M059J (cell line): Measurements from ENCODE around the gene ALG5. TPM values are rescaled to one million over a fixed set of nuclear protein-coding genes. Genes with fewer than 3 reads are reported as not detected.
A peak's percentile ranks its signal among the peaks of the same experiment; 100 is the strongest.

Experiments
- DNase-seq: peaks from one replicate; pipeline ENCODE4 v3.0.0-alpha.2; 2012; ENCODE audit warnings: low read depth
- total RNA-seq: library from RNA; depleted of rRNA; stranded (reverse); fragments of >200 nt; shearing (Covaris generic); gene quantifications from 2 replicates; pipeline ENCODE4 v1.2.3, GENCODE V29; 2014; rRNA removed

Gene ALG5, protein sequence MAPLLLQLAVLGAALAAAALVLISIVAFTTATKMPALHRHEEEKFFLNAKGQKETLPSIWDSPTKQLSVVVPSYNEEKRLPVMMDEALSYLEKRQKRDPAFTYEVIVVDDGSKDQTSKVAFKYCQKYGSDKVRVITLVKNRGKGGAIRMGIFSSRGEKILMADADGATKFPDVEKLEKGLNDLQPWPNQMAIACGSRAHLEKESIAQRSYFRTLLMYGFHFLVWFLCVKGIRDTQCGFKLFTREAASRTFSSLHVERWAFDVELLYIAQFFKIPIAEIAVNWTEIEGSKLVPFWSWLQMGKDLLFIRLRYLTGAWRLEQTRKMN
- total RNA-seq: 32.0 and 45.3 TPM in 2 replicates

DNA sequence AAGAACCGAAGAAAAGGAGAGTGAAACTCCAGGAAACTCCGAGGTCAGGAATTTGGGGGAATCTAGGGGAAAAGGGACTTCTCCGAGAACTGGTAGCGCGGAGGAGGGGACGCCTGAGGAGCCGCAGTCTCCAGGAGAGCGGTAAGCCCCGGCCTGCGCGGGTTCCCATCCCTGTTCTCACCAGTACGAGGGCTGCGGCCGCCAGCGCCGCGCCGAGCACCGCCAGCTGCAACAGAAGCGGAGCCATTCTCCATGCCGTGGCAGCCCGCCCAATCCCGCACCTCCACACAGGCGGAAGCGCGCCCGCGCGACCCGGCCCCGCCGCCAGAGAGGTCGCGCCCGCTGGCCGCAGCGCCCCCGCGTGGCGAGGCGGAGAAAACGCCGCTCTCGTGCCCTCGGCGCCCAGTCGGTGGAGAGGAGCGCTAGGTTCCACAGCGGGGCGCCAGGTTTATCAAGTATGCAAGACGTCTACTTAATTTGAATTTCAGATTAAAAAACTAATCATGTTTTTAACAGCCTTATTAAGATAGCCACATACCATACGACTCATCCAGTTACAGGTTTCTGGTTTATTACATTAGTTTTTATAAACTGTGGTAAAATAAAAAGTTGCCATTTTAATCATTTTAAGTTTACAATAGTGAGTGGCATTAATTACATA lies at the start of gene ALG5:
Gene ALG5 (minus strand): TSS at position 287 of the 661 bp plus-strand sequence. CDS start 40 bp downstream, at position 247.
- peak; percentile 77 for DNase-seq

DNA sequence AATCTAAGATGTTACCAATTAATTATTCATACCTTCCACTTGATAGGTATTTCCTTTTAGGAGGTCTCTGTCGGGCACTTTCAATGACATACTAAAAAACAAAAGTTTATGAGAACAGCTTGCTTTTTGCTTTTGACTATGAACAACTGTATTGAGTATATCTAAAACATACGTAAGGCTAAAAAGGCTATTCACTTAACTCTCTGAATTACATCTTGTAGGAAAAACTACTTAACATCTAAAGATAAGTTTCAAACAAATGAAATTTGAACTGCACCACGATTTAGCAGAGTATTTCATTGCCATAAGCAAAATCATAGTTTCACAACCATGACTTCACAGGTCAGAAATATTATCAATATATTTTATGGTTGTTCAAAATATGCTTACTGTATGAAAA lies 48.7 kb upstream of the ALG5 start:
- DNase-seq: no peak

DNA sequence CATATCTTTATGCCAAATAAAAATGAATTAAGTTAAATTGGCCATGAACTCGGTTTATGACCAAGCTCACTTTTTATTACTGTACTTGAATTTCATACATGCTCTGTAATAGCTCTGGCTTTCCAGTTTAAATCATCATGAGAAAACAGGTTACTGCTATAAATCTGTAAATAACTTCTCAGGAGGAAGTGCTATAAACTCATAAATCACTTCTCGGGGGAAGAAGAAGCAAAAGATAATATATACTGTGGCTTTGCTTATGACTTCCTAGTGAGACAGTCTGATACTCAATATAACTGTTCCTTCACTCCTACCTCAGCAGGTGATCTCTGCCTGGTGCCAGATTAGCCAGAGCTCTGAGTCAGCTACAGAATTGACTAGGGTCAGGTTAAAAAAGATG lies 47.9 kb upstream of the ALG5 start:
- DNase-seq: no peak

DNA sequence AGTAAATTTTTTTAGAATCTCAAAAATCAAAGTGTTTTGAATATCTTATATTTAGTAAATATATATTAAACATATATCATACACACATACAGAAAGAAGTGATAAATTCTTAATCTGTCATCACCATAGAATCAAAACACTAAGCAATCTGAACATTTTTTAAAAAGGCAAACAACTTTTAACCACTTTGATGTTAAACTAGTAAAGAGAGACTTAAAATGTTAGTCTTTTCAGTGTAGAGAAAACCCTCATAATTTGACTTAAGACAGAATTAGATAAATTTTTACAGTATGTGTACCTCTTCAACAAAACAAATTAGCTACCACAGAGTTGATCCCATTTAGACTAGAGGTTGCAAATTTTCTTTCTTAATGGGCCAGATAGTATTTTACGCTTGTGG lies 46.9 kb upstream of the ALG5 start:
- DNase-seq: no peak

DNA sequence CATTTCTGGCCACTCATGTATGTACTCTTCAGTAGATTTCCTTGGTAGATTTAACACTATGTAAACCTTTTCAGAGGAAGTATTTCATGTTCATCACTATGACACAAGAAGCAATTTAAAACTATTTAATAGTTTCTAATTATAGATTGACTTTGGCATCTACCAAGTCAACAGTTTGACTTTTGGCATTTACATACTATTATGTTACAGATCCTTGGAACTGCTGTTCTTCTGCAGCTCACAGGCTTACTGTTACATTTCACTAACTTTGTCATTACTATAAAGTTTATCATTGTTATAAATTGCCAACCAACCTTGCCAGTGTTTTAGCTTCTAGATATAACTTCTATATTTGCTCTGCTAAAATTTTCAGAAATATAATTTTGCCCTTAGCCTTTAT lies 41.6 kb upstream of the ALG5 start:
- DNase-seq: no peak

DNA sequence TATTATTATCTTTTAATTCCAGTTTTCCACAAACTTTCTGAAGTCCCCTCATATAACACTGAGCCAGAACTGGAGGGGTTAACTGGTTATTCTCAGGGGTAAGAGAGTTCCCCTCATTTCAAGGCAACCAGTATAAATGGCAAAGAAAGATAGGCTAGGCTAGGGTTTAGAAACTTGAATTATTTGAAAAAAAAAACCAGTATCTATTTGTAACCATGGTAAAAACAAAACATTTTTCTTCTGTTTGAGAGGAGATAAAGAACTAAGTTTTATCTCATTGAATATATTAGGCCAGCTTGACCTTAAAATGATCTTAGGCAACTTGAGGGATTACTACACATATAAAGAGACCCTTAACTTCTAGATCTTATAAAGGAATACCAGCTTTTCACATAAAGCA lies 40.8 kb upstream of the ALG5 start:
- DNase-seq: no peak

DNA sequence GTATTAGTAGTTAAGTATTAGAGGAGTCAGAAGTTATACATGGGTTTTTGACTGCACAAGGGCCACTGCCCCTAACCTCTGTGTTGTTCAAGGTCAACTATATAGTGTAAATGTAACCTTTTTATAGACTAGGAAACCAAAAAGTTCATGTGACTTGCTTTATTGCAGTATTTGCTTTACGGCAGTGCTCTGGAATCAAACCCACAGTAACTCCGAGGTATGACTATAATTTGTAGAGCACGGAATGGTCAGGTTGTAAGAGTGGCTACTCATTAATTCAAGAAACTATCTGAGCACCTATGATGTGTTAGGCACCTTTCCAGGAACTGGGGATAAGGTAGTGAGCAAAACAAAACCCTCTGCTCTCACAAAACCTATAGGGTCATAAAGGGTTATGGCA lies 38.1 kb upstream of the ALG5 start:
- DNase-seq: no peak

DNA sequence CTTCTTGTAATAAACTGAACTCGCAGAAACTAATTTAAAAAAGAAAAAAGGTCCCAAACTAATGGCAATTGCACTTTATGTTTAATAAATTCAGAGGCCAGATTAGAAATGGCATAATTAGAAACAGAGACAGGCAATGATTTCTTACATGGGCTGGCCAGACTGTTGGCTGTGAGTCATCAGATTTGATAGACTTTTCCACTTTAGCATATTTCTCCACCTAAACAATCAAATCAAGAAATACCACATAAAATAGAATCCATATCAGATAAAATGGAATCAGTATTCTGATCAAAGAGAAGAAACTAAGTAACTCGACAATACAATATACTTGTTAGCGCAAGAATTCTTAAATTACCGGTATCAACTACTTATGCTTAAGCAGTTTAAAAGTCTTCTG lies 30.5 kb upstream of the ALG5 start:
- no peak for DNase-seq

DNA sequence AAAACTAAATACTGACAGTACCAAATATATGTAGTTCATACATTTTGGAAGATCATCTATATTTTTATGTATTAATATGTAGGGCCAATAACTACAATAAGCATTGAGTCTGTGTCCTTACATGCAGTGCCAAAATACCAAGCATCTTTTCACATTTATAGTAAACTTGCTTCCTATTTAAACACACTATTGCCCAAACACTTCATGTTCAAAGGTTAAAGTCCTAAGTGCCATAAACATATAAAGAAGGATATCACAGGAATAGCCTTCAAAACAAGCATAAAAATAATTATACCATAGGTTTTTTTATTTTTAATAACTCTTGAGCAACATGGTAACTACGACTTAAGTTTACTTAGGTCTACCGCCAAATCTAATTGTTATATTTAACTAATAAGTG lies 28.5 kb upstream of the ALG5 start:
- no peak for DNase-seq

DNA sequence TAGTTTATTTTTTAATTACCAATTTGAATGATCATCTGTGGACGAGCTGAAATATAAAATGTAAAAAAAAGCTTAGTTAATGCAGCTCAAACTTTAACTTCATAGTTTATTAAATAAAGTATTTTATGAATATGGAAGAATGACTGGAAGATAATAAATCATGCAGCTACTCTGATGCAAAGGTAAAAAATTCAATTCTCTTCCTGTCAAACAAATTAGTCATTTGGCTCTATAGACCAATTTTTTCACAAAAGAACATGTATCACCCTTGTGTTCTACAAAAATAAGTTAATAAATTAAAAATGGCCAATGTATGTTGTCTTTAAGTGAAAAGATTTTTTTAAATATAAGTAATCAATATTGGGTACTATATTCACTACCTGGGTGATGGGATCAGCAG lies 27.6 kb upstream of the ALG5 start:
- DNase-seq: no peak

DNA sequence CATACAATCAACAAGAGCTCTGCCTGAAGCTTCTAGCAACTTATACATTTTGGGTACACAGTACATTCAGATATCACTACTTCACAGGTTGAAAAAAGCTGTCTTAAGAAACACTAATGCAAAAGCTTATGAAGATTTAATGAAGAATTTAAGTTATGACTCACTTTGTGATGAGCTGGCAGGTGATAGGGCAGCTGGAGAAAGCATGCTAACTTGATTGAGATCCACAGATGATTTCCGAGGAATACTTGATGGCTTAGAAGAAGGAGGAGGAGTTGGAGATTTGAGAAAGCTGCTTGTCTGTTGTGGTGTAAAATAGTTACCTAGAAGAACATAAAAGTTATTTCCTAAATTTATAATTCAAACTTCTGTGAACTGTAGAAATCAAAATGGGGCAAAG lies 24.7 kb upstream of the ALG5 start:
- DNase-seq: peak; percentile 21

DNA sequence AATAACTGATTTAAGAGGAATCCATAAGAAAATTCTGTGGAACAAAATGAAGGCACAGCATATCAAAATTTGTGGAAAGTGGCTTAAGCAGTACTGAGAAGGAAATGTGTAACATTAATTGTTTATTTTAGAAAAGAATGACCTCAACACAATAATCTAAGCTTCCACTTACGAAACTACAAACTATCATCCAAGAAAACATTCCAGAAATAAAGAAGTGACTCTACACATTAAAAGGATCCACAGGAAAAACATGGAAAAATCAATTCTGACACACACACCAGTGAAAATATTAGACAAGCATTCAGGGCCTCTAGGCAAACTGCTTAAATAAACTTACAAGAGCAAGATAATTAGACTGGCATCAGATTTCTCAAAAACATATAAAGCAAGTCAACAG lies 15.5 kb upstream of the ALG5 start:
- peak; percentile 5 for DNase-seq

DNA sequence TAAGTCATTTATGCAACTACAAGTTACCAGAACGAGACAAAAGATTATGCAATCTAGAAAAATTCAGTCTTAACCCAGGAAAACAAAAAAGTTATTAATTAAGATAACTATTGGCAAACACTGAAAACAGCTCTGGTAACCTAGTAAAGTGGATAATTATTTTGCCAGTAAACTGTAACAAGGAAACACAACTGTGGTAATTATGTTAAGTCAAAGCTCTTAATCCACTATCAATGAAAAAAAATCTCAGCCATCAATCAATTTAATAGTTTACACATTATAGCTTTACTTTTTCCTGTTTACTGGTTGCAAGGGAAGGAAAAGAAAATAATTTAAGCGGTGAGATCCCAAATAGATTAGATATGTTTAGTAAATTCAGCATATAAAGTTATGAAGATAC lies 12.6 kb upstream of the ALG5 start:
- no peak for DNase-seq

DNA sequence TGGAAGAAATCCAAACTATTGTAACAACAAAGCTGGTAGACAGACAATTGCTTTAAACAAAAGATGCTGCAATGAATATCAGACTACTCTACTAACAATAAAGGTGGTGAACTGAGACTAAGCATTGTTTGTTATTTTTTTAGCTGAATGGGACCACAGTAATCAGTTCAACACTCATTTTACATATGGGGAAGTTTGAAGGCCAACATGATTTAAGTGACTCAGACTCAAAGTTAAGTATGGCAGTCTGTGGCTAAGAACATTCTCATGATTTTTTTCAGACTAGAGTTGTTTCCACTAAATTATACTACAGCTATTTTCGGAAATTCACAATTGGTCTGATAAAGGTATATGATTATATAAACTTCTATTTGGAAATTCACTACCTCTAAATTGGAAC lies 11.9 kb upstream of the ALG5 start:
- no peak for DNase-seq

DNA sequence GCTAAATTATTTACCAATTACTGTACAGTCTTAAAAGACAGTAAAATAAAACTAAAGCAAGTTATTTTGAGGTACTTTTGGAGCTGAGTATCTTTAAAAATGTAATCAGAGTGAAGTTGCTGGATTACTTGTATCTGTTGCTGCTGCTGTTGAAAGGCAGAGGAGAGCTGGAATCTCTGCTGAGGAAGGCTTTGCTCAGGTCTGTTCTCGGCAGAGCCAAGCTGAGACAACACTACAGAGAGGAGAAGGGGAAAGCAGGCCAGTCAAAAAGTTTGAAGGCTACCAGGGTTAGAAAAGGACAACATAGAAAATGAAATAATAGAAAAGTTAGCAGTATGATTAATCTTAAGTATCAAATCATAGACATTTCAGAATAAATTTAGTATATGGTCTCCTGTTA lies 11.3 kb upstream of the ALG5 start:
- DNase-seq: no peak

DNA sequence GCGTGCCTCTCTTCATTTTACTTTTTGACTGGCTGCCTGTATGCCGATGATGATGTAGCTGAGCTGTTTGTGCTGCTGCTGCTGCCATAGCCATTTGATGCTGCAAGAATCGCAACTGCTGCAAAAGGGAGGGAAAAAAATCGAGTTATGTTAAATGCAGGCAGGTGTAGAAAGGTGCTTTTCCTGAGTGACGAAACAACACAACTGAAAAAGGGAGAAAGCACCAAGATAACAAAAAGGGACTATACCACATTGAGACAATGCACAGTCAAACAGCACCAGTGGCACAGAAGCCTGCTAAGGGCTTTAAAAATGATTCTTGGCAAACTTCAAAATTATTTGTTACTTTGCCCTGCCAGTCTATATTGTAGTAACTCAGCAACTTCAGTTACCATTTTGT lies 10.6 kb upstream of the ALG5 start:
- no peak for DNase-seq

DNA sequence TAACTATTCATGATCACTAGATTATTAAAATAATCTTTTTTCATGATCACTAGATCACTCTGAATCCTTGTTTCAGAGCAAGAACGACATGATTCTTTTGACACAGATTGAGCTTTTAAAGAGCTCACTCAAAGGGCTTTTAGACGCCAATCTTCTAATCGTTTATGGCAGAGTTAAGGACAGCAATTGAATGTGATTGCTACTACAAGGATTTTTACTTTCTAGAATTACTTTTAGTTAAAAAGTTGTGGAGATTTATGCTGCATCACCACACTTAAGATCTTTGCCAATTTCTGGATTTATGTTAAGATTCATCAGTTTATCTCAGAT lies 2.7 kb upstream of the ALG5 start:
- no peak for DNase-seq

DNA sequence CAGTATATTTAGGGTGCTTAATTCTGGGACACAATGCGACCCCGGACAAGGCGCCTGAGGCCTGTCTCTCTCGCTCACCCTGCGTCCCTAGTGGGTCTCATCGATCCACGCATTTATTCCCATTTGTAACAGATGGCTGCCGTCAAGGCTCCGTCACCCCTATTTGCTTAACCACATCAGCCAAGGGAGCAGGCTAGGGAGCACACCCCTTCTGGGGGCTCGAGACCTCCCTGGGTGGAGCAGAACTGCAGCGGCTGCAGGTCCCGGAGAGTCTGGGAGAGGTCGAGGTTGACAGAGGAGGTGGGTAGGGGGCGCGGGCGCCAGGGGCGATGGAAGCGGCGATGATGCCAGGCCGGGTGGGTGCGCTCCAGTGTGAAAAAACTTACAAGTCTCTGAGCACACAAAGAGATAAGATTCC lies 507 bp downstream of the ALG5 start:
- DNase-seq: no peak

DNA sequence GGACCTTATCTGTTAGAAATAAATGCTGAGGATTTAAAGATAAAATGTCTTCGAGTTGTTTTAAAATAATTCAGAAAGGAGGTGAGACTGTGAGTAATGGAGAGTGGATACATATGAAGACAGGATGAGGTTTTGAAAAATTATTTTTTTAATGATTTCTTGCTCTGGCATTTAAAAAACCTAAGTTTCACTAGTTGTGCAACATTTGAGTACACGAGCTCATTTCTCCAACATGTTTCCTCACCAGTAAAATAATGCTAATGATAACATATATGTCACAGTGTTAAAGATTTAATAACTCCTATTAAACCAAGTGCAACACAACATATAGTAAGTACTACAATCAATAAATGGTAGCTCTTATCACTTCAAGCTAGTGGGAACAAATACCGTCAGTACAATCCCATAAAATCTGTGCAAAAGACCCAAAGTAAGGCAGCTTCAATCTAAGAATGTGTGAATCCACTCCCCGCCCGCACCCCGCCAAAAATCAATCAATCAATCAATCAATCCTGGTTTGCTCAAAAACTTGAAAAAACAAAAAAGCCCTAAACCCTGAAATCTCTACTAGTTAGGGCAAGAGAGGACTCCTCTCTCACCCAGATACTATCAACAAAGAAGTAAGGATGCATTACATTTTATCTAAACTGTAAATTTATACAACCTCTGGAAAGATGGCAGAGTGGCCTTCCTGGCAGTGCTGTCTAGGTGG lies 1.3 kb downstream of the ALG5 start:
- no peak for DNase-seq

DNA sequence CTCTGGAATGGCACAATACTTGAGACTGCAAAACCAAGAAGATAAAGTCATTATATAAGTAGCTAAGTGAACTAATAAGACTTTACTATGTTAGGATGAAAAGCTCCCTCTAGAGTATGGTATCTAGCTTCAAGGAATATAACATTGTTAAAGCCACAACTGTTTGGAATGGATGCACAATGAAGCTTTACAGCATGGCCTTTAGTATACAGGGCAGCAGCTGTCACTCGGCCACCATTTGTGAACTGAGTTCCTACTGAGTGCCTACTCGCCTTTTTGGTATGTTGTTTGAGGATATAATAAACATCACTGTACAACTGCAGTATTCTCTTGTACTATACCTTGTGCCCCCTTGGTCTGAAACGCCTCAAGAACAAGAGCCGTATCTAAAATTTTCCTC lies 6.8 kb downstream of the ALG5 start:
- DNase-seq: no peak

DNA sequence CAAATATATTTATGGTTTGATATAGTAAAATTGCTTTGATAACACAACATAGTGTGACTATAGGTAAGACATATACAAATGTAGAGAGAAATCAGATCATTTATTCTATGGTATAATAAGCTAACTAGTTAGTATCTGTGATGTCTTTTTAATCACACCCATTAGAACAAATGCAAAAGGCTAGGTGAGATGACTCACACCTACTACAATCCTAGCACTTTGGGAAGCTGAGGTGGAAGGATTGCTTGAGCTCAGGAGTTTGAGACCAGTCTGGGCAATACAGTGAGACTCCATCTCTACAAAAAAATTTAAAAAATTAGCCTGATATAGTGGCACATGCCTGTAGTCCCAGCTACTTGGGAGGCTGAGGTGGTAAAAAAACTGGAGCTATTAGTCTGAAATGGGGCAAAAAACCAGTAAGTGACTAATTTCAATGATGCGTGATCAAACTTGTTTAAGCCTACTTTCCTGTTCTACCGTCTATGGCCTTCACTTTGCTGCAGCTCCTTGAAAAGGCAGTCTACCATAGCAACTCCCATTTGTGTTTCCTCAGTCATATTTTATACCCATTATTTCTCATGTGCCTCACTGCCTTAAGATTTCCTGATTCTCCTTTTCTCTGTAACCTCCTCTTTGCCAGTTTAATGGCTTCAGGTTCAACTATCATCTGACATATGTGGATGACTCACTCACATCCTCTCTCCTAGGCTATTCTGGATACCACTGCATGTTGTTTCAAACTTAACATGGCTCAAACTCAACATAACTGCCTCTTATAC lies 12.5 kb downstream of the ALG5 start:
- DNase-seq: peak; percentile 48

DNA sequence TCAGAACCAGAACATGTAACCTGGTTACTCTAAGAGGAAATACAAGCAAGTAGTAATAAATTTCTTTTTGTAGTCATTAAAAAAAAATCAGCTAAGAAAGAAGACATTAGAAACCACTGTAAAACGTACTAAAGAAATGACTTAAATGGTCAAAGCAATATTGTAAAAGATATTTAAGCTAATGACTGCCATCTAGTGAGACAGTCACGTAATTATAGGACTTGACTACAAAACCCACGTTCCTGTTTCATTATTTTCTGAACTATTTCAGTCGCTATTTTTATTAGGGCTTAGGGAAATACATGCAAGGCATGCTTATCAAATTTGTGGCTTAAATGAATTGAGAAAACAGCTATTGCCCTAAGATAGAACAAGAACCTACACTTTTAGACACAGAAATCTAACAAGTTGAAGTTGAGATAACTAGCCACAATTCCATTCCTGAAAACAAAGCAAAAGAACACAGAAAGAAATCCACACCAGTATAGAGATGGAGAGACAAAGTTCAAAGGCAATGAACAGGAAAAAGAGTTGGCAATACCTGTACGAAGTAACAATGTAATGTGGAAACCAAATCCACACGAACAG lies 17.9 kb downstream of the ALG5 start:
- DNase-seq: peak; percentile 56
